CD4-positive, alpha-beta T cell treated with Interleukin-15 for 4 hours (primary cell): ENCODE data around the gene PXDN.
"Not testable (repeated sequence)": the region's sequence is repeated elsewhere in the genome, so short reads cannot be mapped to it uniquely, and the experiment has no call there.

Source experiments
- DNase-seq: peaks from one replicate; pipeline ENCODE4 v3.0.0-alpha.2; 2020; ENCODE audit warnings: low spot score

The PXDN gene

GRCh38 chr2:1631292-1632001, 112.9 kb downstream of the PXDN start:
- no peak for DNase-seq

- DNase-seq: no peak
Observed at GRCh38 chr2:1628893-1629292, 115.4 kb downstream of the PXDN start.

- no peak for DNase-seq
Observed at GRCh38 chr2:1627628-1628381, 116.5 kb downstream of the PXDN start.

- DNase-seq: no peak
Observed at GRCh38 chr2:1626271-1626681, 118.0 kb downstream of the PXDN start.

GRCh38 chr2:1625281-1626001, 118.9 kb downstream of the PXDN start:
- no peak for DNase-seq

- DNase-seq: no peak
Observed at GRCh38 chr2:1623906-1624445, 120.3 kb downstream of the PXDN start.

- DNase-seq: no peak
Observed at GRCh38 chr2:1622521-1623200, 121.7 kb downstream of the PXDN start.

GRCh38 chr2:1621976-1622375, 122.3 kb downstream of the PXDN start:
- not testable (repeated sequence) for DNase-seq

- DNase-seq: no peak
Observed at GRCh38 chr2:1621501-1621900, 122.8 kb downstream of the PXDN start.

GRCh38 chr2:1621041-1621440, 123.3 kb downstream of the PXDN start:
- no peak for DNase-seq

GRCh38 chr2:1620081-1620480, 124.2 kb downstream of the PXDN start:
- DNase-seq: no peak

GRCh38 chr2:1619556-1619955, 124.8 kb downstream of the PXDN start:
- no peak for DNase-seq

- no peak for DNase-seq
Observed at GRCh38 chr2:1618974-1619373, 125.3 kb downstream of the PXDN start.

- DNase-seq: no peak
Observed at GRCh38 chr2:1618191-1618961, 125.9 kb downstream of the PXDN start.

GRCh38 chr2:1617425-1618021, 126.8 kb downstream of the PXDN start:
- DNase-seq: no peak

GRCh38 chr2:1614564-1614963, 129.8 kb downstream of the PXDN start:
- no peak for DNase-seq

GRCh38 chr2:1613731-1614354, 130.5 kb downstream of the PXDN start:
- no peak for DNase-seq

GRCh38 chr2:1613078-1613445, 131.3 kb downstream of the PXDN start:
- DNase-seq: no peak

- no peak for DNase-seq
Observed at GRCh38 chr2:1612391-1613077, 131.8 kb downstream of the PXDN start.

- DNase-seq: no peak
Observed at GRCh38 chr2:1611886-1612285, 132.4 kb downstream of the PXDN start.
